H1 (cell line): Measurements from ENCODE around the gene RELL1. TPM values are rescaled to one million over a fixed set of nuclear protein-coding genes. Genes with fewer than 3 reads are reported as not detected.

Experiments
- CTCF ChIA-PET: fragments of 300-600 bp; sonication (Branson Sonifier 250); formaldehyde crosslinking; loops from one replicate; lab custom pipeline; 2021; ENCODE audit not compliant: partially characterized antibody; lab: Charles Lee
- POLR2A ChIA-PET: fragments of 300-600 bp; sonication (Branson Sonifier 250); formaldehyde crosslinking; loops from one replicate; lab custom pipeline; 2021; ENCODE audit warnings: inconsistent platforms; ENCODE audit not compliant: partially characterized antibody; lab: Charles Lee
- DNase-seq, 2 experiments: peaks; one replicate each; pipeline versions ENCODE4 v3.0.0 to v3.0.0-alpha.2; 2010 to 2022; ENCODE audit warnings: low spot score in 2 of 2, low read depth in 1 of 2, mixed read lengths in 1 of 2
- FAIRE-seq: peaks from 2 replicates; lab custom pipeline; 2011; peaks lifted over from hg19 to GRCh38; lab: Jason Lieb, UNC
- H2AFZ ChIP-seq: 2 replicates; pipeline ENCODE4 v1.8.1; 2012; ENCODE audit warnings: low read length, inconsistent platforms
- H2AK5ac ChIP-seq: 2 replicates; pipeline ENCODE4 v1.6.1; 2013; ENCODE audit warnings: low read depth, low read length
- H2BK120ac ChIP-seq: replicated peaks from 2 replicates; pipeline ENCODE3; 2013; ENCODE audit warnings: low read depth, low read length, inconsistent platforms
- H2BK12ac ChIP-seq: 2 replicates; pipeline ENCODE4 v1.6.1; 2013; ENCODE audit warnings: low read depth, low read length
- H2BK15ac ChIP-seq: 2 replicates; pipeline ENCODE4 v1.6.1; 2013; ENCODE audit warnings: low read length
- H2BK20ac ChIP-seq: 2 replicates; pipeline ENCODE4 v1.6.1; 2013; ENCODE audit warnings: low read length
- H2BK5ac ChIP-seq: 2 replicates; pipeline ENCODE4 v1.6.1; 2013; ENCODE audit warnings: low read depth, low read length
- H3K14ac ChIP-seq: 2 replicates; pipeline ENCODE4 v1.6.1; 2013; ENCODE audit warnings: inconsistent platforms; ENCODE audit not compliant: insufficient read length
- H3K18ac ChIP-seq: 2 replicates; pipeline ENCODE4 v1.6.1; 2013; ENCODE audit warnings: low read length; ENCODE audit errors: extremely low read depth
- H3K23ac ChIP-seq: 2 replicates; pipeline ENCODE4 v1.6.1; 2013; ENCODE audit warnings: inconsistent platforms; ENCODE audit not compliant: insufficient read length
- H3K23me2 ChIP-seq: 2 replicates; pipeline ENCODE4 v1.6.1; 2013; ENCODE audit warnings: low read depth, low read length
- H3K27ac ChIP-seq: 2 replicates; pipeline ENCODE4 v1.6.1; 2011; ENCODE audit warnings: low read depth, low read length, inconsistent platforms
- H3K27me3 ChIP-seq, 4 experiments: replicated peaks in 1 of 4; 1 replicate in 1 of 4; 2 replicates in 3 of 4; pipeline versions ENCODE4 v1.6.1 to v1.8.1; 2011 to 2013; ENCODE audit warnings: low read length in 3 of 4, mild to moderate bottlenecking in 3 of 4, inconsistent platforms in 2 of 4, mixed read lengths in 2 of 4, moderate library complexity in 1 of 4; ENCODE audit not compliant: control insufficient read depth in 3 of 4, insufficient read depth in 3 of 4; ENCODE audit errors: extremely low read depth in 1 of 4
- H3K36me3 ChIP-seq, 4 experiments: 2 replicates each; pipeline versions ENCODE4 v1.6.1 to v1.8.1; 2011 to 2013; ENCODE audit warnings: mild to moderate bottlenecking in 4 of 4, low read length in 3 of 4, moderate library complexity in 2 of 4, control low read depth in 1 of 4, inconsistent platforms in 1 of 4; ENCODE audit not compliant: insufficient read depth in 4 of 4, control insufficient read depth in 2 of 4
- H3K4ac ChIP-seq: replicated peaks from 2 replicates; pipeline ENCODE3; 2013; ENCODE audit warnings: low read length, low read depth, mixed read lengths, inconsistent platforms; ENCODE audit not compliant: insufficient read length
- H3K4me1 ChIP-seq, 4 experiments: replicated peaks in 1 of 4; 1 replicate in 1 of 4; 2 replicates in 3 of 4; pipeline versions ENCODE4 v1.6.1 to v1.8.1; 2011 to 2013; ENCODE audit warnings: low read length in 3 of 4, inconsistent platforms in 2 of 4, mixed read lengths in 1 of 4; ENCODE audit not compliant: insufficient read depth in 4 of 4, control insufficient read depth in 3 of 4
- H3K4me2 ChIP-seq, 2 experiments: 2 replicates each; pipeline versions ENCODE4 v1.6.1 to v1.8.1; 2011 to 2013; ENCODE audit warnings: low read depth in 2 of 2, low read length in 2 of 2, control low read depth in 1 of 2, inconsistent platforms in 1 of 2, mild to moderate bottlenecking in 1 of 2; ENCODE audit not compliant: insufficient read depth in 1 of 2
- H3K4me3 ChIP-seq, 4 experiments: fragments of 200-600, 300-600 bp in 1 of 4; sonication (generic), shearing (Covaris generic), sonication (Bioruptor Twin) in 1 of 4; 2 replicates each; pipeline versions ENCODE4 v1.5.1 to v1.8.1; 2011 to 2016; ENCODE audit warnings: low read length in 4 of 4, low read depth in 3 of 4, control low read depth in 2 of 4, inconsistent platforms in 2 of 4, mild to moderate bottlenecking in 2 of 4, mixed read lengths in 1 of 4, moderate library complexity in 1 of 4; ENCODE audit not compliant: insufficient read depth in 2 of 4; ENCODE audit errors: extremely low read depth in 1 of 4
- H3K56ac ChIP-seq: replicated peaks from 2 replicates; pipeline ENCODE3; 2013; ENCODE audit warnings: low read depth, mild to moderate bottlenecking, mixed read lengths, low read length, inconsistent platforms; ENCODE audit not compliant: insufficient read length
- H3K79me1 ChIP-seq: 2 replicates; pipeline ENCODE4 v1.6.1; 2013; ENCODE audit warnings: low read depth, low read length, control low read depth
- H3K79me2 ChIP-seq, 2 experiments: 2 replicates each; pipeline versions ENCODE4 v1.6.1 to v1.8.1; 2012 to 2013; ENCODE audit warnings: low read length in 2 of 2, mild to moderate bottlenecking in 2 of 2, inconsistent platforms in 1 of 2; ENCODE audit not compliant: insufficient read depth in 2 of 2, control insufficient read depth in 1 of 2
- H3K9ac ChIP-seq, 4 experiments: replicated peaks in 1 of 4; 1 replicate in 1 of 4; 2 replicates in 3 of 4; pipeline versions ENCODE4 v1.6.1 to v1.8.1; 2011 to 2013; ENCODE audit warnings: low read depth in 3 of 4, low read length in 3 of 4, control low read depth in 2 of 4, mild to moderate bottlenecking in 2 of 4, moderate library complexity in 2 of 4, inconsistent platforms in 1 of 4; ENCODE audit errors: extremely low read depth in 1 of 4
- H3K9me3 ChIP-seq, 2 experiments: 2 replicates each; pipeline versions ENCODE4 v1.6.1 to v1.8.1; 2012 to 2013; ENCODE audit warnings: mild to moderate bottlenecking in 2 of 2, moderate library complexity in 2 of 2, control low read depth in 1 of 2, inconsistent platforms in 1 of 2, low read depth in 1 of 2, low read length in 1 of 2, mixed read lengths in 1 of 2; ENCODE audit not compliant: insufficient read depth in 2 of 2
- H4K20me1 ChIP-seq, 2 experiments: replicated peaks in 1 of 2; 2 replicates each; pipeline versions ENCODE3 to v1.8.1; 2011 to 2013; ENCODE audit warnings: inconsistent platforms in 2 of 2, low read length in 2 of 2, mild to moderate bottlenecking in 1 of 2; ENCODE audit not compliant: insufficient read depth in 2 of 2, control insufficient read depth in 1 of 2
- H4K5ac ChIP-seq: 2 replicates; pipeline ENCODE4 v1.6.1; 2013; ENCODE audit warnings: low read length, low read depth, mixed read lengths, inconsistent platforms; ENCODE audit not compliant: insufficient read length
- H4K8ac ChIP-seq: 2 replicates; pipeline ENCODE4 v1.8.0; 2013; ENCODE audit warnings: mild to moderate bottlenecking, moderate library complexity, low read length, inconsistent platforms; ENCODE audit not compliant: insufficient read depth; ENCODE audit errors: extremely low read depth
- H4K91ac ChIP-seq: replicated peaks from 2 replicates; pipeline ENCODE3; 2013; ENCODE audit warnings: low read length, mixed read lengths, inconsistent platforms; ENCODE audit not compliant: insufficient read length
- CTBP2 ChIP-seq: IDR thresholded peaks from 2 replicates; pipeline ENCODE4 v1.7.0; 2011; ENCODE audit warnings: borderline replicate concordance, mild to moderate bottlenecking, moderate library complexity, mixed read lengths, low read length; ENCODE audit not compliant: insufficient read depth, insufficient read length
- CTCF ChIP-seq, 3 experiments: IDR thresholded peaks; 1 replicate in 2 of 3; 2 replicates in 1 of 3; pipeline versions ENCODE4 v1.5.1 to v1.6.1; 2011; ENCODE audit warnings: low read length in 3 of 3, mild to moderate bottlenecking in 3 of 3, inconsistent platforms in 2 of 3, low read depth in 1 of 3, moderate library complexity in 1 of 3; ENCODE audit not compliant: insufficient read depth in 1 of 3; ENCODE audit errors: control extremely low read depth in 1 of 3
- POU5F1 ChIP-seq: IDR thresholded peaks from 2 replicates; pipeline ENCODE4 v1.6.1; 2011; ENCODE audit warnings: low read depth, mild to moderate bottlenecking, low read length, moderate library complexity
- WGBS, 2 experiments: shearing (Covaris generic) in 1 of 2; methylation state at CpG; one replicate each; pipeline versions ENCODE4 v1.1.6 to v1.1.7; 2013 to 2015; ENCODE audit warnings: low lambda C conversion rate in 2 of 2, mixed read lengths in 2 of 2, inconsistent platforms in 1 of 2, low coverage in 1 of 2, missing lambda C conversion rate in 1 of 2; ENCODE audit not compliant: insufficient replicate concordance in 2 of 2, insufficient coverage in 1 of 2, insufficient read length in 1 of 2; ENCODE audit errors: extremely low coverage in 1 of 2, missing lambda C conversion rate in 1 of 2; 5-methylcytosine and 5-hydroxymethylcytosine counted together
- polyA plus RNA-seq, 7 experiments: library from polyadenylated mRNA; depleted of rRNA in 3 of 7; stranded (reverse) in 5 of 7; unstranded in 2 of 7; fragments of >200 nt in 5 of 7; fragments of 200-250 nt in 2 of 7; gene quantifications; 1 replicate in 5 of 7; 2 replicates in 1 of 7; 4 replicates in 1 of 7; pipeline versions ENCODE4 v1.2.1 to v1.2.3, GENCODE V29; 2011 to 2013; ENCODE audit warnings: missing spikeins in 2 of 7, mixed read lengths in 2 of 7
- total RNA-seq: library from RNA; stranded (reverse); fragmentation: NEBNext Ultra II Directional; extraction: Animal tissue kit (Norgen Biotek cat#: 25700); gene quantifications from 2 replicates; pipeline ENCODE4 v1.2.1, GENCODE V29; 2021

RELL1 gene
- total and polyA plus RNA-seq, 2 of the 8 experiments (the other 6 are each of a cell fraction or from before 2014, with no cell fraction given), result 2.1 to 14.1 TPM

DNA sequence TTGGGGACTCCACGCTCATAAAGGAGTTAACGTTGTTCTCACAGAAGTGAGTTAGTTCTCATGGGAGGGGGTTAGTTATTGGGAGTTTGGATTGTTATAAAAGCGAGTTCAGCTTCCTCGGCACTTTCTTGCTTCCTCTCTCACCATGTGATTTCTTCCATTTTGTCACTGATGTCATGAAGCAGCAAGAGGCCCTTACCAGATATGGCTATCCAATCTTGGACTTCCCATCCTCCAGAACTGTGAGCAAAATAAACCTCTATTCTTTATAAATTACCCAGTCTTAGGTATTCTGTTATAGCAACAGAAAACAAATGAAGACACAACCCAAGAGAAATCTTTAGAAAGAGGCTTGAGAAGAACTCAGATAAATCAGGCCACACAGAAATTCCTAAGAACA lies 29.5 kb downstream of the RELL1 start:
- POLR2A ChIA-PET, result no interaction called here
- CTCF ChIA-PET, result interaction anchor here (0.7 kb wide), 1 partner anchor 18 kb away, joined by 3 read pairs; no protein-coding TSS in a partner anchor
- H3K4ac ChIP-seq, result no peak overlapping the region
- no peak overlapping the region for H2BK15ac ChIP-seq
- H4K8ac ChIP-seq, result no peak overlapping the region
- no peak overlapping the region for H4K5ac ChIP-seq
- no peak overlapping the region for H2BK20ac ChIP-seq
- H3K14ac ChIP-seq, result no peak overlapping the region
- TF ChIP-seq CTBP2 (no peak), CTCF (IDR thresholded peaks at IDR 0.05; ENCODE audit: control extremely low read depth in 1 of 3, insufficient read depth in 1 of 3, low read depth in 1 of 3, low read length in 3 of 3) (no peak), POU5F1 (no peak)
- no peak overlapping the region for H4K91ac ChIP-seq
- no peak overlapping the region for H3K9ac ChIP-seq
- peaks cover 0 to 10% of the 10 kb centered on the region in 2 experiments; a peak in 1 of 4 replicates for H3K79me2 ChIP-seq
- peaks cover 0 to 7% (median 3%) of the 10 kb centered on the region in 4 experiments; a peak in 4 of 7 replicates for H3K4me1 ChIP-seq
- H3K4me3 ChIP-seq, result no peak overlapping the region
- H3K27me3 ChIP-seq, result no peaks in the 10 kb centered on the region
- H2BK12ac ChIP-seq, result no peak overlapping the region
- H2AFZ ChIP-seq, result no peak overlapping the region
- no peak overlapping the region for H3K27ac ChIP-seq
- no peaks in the 10 kb centered on the region; the same call in 1 of the 2 replicates for H3K79me1 ChIP-seq
- H2BK5ac ChIP-seq, result no peak overlapping the region
- no peak overlapping the region for H2AK5ac ChIP-seq
- H3K56ac ChIP-seq, result no peak overlapping the region
- H3K4me2 ChIP-seq, result no peak overlapping the region
- peaks cover 6 to 7% of the 10 kb centered on the region in 2 experiments for H3K9me3 ChIP-seq
- DNase-seq (no peak), FAIRE-seq (no peak)
- peaks cover 0 to 4% (median 0%) of the 10 kb centered on the region in 4 experiments; a peak in 1 of 8 replicates for H3K36me3 ChIP-seq
- no peaks in the 10 kb centered on the region for H4K20me1 ChIP-seq
- H2BK120ac ChIP-seq, result no peak overlapping the region
- WGBS, 2 experiments, result 93% methylated on average over 4 of the region's 4 CpGs; no CpG with 5 or more reads in 1 of the 2 experiments
- no peaks in the 10 kb centered on the region; the same call in 1 of the 2 replicates for H3K23me2 ChIP-seq
- H3K23ac ChIP-seq, result no peak overlapping the region
- no peak overlapping the region for H3K18ac ChIP-seq
